Keratinocyte (primary cell): ENCODE results near the gene TUBB4B.

Experiments
- CTCF ChIP-seq, 3 experiments: IDR thresholded peaks in 1 of 3; conservative IDR thresholded peaks in 1 of 3; optimal IDR thresholded peaks in 1 of 3; 2 replicates in 2 of 3; 3 replicates in 1 of 3; pipeline versions ENCODE3 to v1.5.1; 2011; ENCODE audit warnings: low read length in 3 of 3, mild to moderate bottlenecking in 3 of 3, moderate library complexity in 2 of 3, control low read depth in 1 of 3, inconsistent platforms in 1 of 3; ENCODE audit not compliant: insufficient read depth in 2 of 3; ENCODE audit errors: extremely low read depth in 1 of 3
- EZH2 ChIP-seq: IDR thresholded peaks from one replicate; pipeline ENCODE4 v1.6.1; 2012; ENCODE audit warnings: inconsistent platforms, mild to moderate bottlenecking, low read length, moderate library complexity

DNA sequence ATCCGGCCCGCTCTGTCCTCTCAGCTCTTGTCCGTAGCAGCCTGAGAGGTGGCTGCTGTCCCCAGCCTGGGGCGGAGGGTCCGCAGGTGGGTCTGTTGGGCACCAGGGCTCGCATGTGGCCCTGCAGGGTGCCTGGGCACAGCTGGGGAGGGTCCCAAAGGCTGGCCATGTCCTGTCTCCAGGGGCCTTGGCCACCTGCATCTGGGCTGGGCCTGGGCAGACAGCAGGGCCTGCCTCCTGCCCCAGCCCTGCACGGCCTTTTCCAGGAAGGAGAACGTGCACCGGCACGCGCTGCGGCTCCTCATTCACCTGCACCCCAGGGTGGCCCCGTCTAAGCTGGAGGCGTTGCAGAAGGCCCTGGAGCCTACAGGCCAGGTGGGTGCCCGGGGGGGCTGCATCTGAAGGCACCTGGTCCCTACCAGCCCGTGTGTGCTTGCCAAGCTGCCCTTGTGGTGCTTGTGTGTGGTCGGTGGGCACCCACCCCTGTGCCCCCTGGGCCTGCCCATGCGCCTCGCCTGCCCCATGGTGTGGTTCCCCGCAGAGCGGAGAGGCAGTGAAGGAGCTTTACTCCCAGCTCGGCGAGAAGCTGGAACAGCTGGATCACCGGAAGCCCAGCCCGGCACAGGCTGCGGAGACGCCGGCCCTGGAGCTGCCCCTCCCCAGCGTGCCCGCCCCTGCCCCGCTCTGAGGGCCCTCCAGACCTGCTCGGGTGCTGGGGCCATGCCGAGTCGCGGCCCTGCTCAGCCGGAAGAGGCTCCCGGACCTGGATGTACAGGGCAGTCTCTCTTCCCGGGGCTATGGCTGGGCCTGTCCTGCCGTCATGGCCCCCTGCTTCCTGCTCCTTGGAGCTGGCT lies 31.4 kb downstream of the TUBB4B start:
- TF ChIP-seq CTCF (optimal IDR thresholded peaks at IDR 0.05 in 1 of 3, IDR thresholded peaks at IDR 0.05 in 1 of 3, conservative IDR thresholded peaks at IDR 0.05 in 1 of 3; ENCODE audit: extremely low read depth in 1 of 3, insufficient read depth in 2 of 3, low read length in 3 of 3) (no peak), EZH2 (no peak)
